ENCODE measurements around the gene LRMDA. TPM values are rescaled to one million over a fixed set of nuclear protein-coding genes. Genes with fewer than 3 reads are reported as not detected.

The LRMDA gene
- total and polyA plus RNA-seq, 2 of the 8 experiments (the other 6 are each of a cell fraction or from before 2014, with no cell fraction given): 0.86 to 2.8 TPM

- TF ChIP-seq RBBP5 (IDR thresholded peaks at IDR 0.05; ENCODE audit: borderline replicate concordance, low read depth, low read length) (no peak), GTF2F1 (IDR thresholded peaks at IDR 0.05; ENCODE audit: borderline replicate concordance, low read depth, low read length) (no peak), POLR2AphosphoS5 (IDR thresholded peaks at IDR 0.05; ENCODE audit: low read depth, low read length) (no peak), BACH1 (IDR thresholded peaks at IDR 0.05; ENCODE audit: low read length) (no peak), CHD7 (IDR thresholded peaks at IDR 0.05; ENCODE audit: insufficient replicate concordance, low read length) (no peak)
Measured at GRCh38 chr10:76034353-76035205, 603.2 kb downstream of the LRMDA start (continued).
